ENCODE results near the gene F2RL1. TPM values are rescaled to one million over a fixed set of nuclear protein-coding genes. Genes with fewer than 3 reads are reported as not detected.

The F2RL1 gene
- total RNA-seq, 2 donors from 2014 or later, result not detected

DNA sequence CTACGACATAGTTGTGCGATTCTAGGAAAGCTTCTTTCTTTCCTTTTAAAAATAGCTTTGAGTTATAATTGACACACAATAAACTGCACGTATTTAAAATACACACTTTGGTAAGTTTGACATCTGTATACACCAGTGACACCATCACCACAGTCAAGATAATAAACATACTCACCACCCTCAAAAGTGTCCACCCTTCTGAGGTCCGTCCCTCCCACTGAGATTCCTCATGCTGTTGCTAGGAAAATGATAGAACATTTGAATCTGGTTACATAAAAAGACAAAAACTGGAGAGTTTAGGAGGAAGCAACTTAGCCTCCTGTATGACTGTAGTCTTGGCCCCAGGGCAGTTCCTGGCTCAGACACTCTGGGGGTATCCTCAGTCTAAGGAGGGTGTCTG, 48.2 kb downstream of the F2RL1 start:
- Mint-ChIP-seq H3K27me3 (peaks cover 2 to 10% of the 10 kb centered on the region in 2 donors), H3K36me3 (no peaks in the 10 kb centered on the region), H3K9me3 (no peaks in the 10 kb centered on the region), H3K4me1 (ENCODE audit: low read depth in 2 of 2) (no peaks in the 10 kb centered on the region), H3K27ac (no peak overlapping the region), H3K4me3 (no peak overlapping the region)
- ATAC-seq, result no peak
- no peak for DNase-seq (ENCODE audit: low spot score)

DNA sequence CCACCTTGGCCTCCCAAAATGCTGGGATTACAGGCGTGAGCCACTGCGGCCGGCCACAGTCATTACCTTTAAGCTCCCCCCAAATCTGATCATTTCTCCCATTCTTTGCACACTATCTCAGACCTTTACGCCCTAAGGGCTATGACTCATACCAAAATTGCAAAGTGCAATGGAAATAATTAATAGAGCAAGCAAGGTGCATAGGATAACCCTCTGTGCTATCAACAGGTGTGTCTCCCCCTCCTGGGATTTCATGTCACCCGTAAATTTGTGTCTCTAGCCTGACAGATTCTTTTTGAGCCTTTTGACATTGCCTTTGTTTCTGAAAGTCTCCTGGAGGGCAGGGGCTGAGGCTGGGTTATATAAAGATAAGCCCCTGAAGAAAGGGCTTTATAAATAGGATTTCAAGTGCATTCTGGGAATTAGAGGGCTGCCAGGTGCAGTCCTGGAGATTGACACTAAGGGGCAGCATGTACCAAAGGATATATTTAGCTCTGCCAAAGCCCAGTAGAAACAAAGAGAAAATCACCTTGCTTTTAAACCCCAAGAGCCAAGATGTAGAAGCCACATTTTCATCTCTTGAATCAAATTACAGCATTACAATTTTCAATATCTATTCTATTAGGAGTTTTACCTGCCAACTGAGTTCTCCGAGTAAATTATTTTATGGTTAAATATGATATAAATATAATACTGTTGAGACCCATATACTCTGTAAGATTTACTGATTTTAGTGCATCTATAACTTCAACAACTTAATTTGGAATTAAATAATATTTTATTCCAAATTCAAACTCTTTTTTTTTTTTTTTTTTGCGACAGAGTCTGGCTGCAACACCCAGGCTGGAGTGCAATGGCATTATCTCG, 49.2 kb downstream of the F2RL1 start:
- H3K27ac Mint-ChIP-seq, result no peak overlapping the region
- no peaks in the 10 kb centered on the region for H3K36me3 Mint-ChIP-seq
- no peak overlapping the region for H3K4me3 Mint-ChIP-seq
- H3K27me3 Mint-ChIP-seq, result peaks cover 2 to 10% of the 10 kb centered on the region in 2 donors
- H3K4me1 Mint-ChIP-seq (ENCODE audit: low read depth in 2 of 2), result no peaks in the 10 kb centered on the region
- H3K9me3 Mint-ChIP-seq, result no peaks in the 10 kb centered on the region
- DNase-seq (ENCODE audit: low spot score) (no peak), ATAC-seq (peak; percentile 58 to 74)

DNA sequence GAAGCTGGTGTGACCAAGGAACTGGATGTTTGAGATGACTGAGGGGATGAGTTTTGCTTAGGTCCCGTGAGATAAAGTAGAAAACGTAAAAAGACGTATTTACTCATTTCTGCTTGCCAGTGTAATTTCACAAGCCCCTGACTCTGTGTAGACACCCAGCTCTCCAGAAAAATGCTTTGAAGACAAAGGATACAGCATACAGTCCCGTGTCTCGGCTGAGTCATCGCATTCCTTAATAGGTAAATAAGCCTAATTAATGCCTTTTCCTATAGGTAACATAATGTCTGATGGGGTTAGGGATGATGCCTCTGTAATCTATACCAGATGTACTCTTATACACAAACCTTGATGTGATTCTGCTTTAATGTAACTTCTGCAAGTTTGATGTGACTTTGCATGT, 51.2 kb downstream of the F2RL1 start:
- H3K9me3 Mint-ChIP-seq, result no peaks in the 10 kb centered on the region
- no peak overlapping the region for H3K27ac Mint-ChIP-seq
- ATAC-seq (no peak), DNase-seq (ENCODE audit: low spot score) (no peak)
- peaks cover 5 to 10% of the 10 kb centered on the region in 2 donors for H3K27me3 Mint-ChIP-seq
- no peak overlapping the region for H3K4me3 Mint-ChIP-seq
- H3K4me1 Mint-ChIP-seq (ENCODE audit: low read depth in 2 of 2), result no peaks in the 10 kb centered on the region
- H3K36me3 Mint-ChIP-seq, result no peaks in the 10 kb centered on the region

DNA sequence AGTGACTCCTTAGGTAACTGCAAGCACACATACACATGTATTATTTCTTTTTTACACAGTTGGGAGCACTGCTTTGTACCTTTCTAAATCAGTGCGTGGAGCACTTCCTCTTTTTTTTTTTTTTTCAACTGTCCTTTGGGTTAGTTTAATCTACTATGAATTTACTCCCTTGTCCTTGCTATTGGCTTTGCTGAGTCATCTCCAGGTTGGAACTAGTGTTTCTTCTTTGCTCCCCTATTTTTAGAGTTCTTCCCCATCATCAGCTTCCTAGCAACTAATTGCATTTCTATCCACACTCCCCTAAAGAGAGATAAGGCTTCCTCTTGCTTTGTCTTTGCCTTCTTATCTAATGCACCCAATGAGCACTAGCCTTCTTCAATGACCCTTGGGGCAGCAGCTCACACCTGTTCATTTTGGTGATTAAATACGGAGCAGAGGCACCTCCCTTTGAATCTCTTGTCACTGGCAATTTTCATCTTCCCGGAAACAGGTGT, 55.3 kb downstream of the F2RL1 start:
- Mint-ChIP-seq H3K27me3 (peaks cover 3 to 6% of the 10 kb centered on the region in 2 donors), H3K4me1 (ENCODE audit: low read depth in 2 of 2) (no peaks in the 10 kb centered on the region), H3K9me3 (no peaks in the 10 kb centered on the region), H3K27ac (no peak overlapping the region), H3K36me3 (no peaks in the 10 kb centered on the region), H3K4me3 (no peak overlapping the region)
- ATAC-seq, result no peak
- no peak for DNase-seq (ENCODE audit: low spot score)

Other genes starting within 250 kb of the F2RL1 start
- gene F2RL2, start 195.6 kb upstream of the F2RL1 start, total RNA-seq, result not detected
- 10 to 100 TPM in 1 of 2 donors, 1 to 10 TPM in 1; 8.1 to 23.7 TPM for gene F2R, start 102.9 kb upstream of the F2RL1 start, total RNA-seq
- not detected for gene S100Z, start 31.0 kb downstream of the F2RL1 start, total RNA-seq
- gene CRHBP, start 134.0 kb downstream of the F2RL1 start, total RNA-seq, result not detected
- gene AGGF1, start 211.4 kb downstream of the F2RL1 start, total RNA-seq, result 10 to 100 TPM; 23.7 to 33.3 TPM